Right ventricle myocardium superior (tissue), 1 donor: ENCODE data around the gene RRAGC. TPM values are rescaled to one million over a fixed set of nuclear protein-coding genes. Genes with fewer than 3 reads are reported as not detected.
"Not testable (repeated sequence)": the region's sequence is repeated elsewhere in the genome, so short reads cannot be mapped to it uniquely, and the experiment has no call there.

Experiments
- ATAC-seq: fragments of 200-7000 bp; cut with Tn5 transposase; one replicate; pipeline ENCODE4 v1.9.1; 2020; ENCODE audit warnings: mild to moderate bottlenecking; ENCODE audit not compliant: poor library complexity
- DNase-seq: peaks from one replicate; pipeline ENCODE4 v3.0.0-alpha.2; 2020
- intact Hi-C: fragments of 100-400 bp; cut with DNase I; formaldehyde crosslinking; loops from one replicate; pipeline ENCODE4 v1.11.2; 2022
- total RNA-seq: library from RNA; stranded (reverse); fragmentation: NEBNext Ultra II Directional; extraction: Animal tissue kit (Norgen Biotek cat#: 25700); gene quantifications from one replicate; pipeline ENCODE4 v1.2.1, GENCODE V29; 2021
- donor health status: DM: no; HTN: yes; CAD: no; lungs with severe emphysema.

Gene RRAGC
- total RNA-seq, 1 donor from 2014 or later, result 22.0 TPM

- ATAC-seq (no peak), DNase-seq (no peak)
- intact Hi-C loops, result loop anchor here (5.0 kb wide), 1 partner anchor 127 kb away; the partner anchor contains the start of gene AKIRIN1
These were observed 5.6 kb upstream of the RRAGC start for GRCh38 chr1:38865112-38865715.

- DNase-seq (no peak), ATAC-seq (no peak)
- intact Hi-C loops, result no loop called here
These were observed 853 bp upstream of the RRAGC start for GRCh38 chr1:38860454-38860795.

- intact Hi-C loops, result no loop called here
- DNase-seq (peak; percentile 79), ATAC-seq (peak; percentile 42)
These were observed 575 bp downstream of the RRAGC start for GRCh38 chr1:38858833-38859560.

- ATAC-seq (no peak), DNase-seq (no peak)
- intact Hi-C loops, result no loop called here
These were observed 6.8 kb downstream of the RRAGC start for GRCh38 chr1:38852780-38853179.

- intact Hi-C loops, result no loop called here
- ATAC-seq (no peak), DNase-seq (no peak)
These were observed 11.5 kb downstream of the RRAGC start for GRCh38 chr1:38848071-38848470.

GRCh38 chr1:38846210-38846609, 13.4 kb downstream of the RRAGC start:
- DNase-seq (no peak), ATAC-seq (no peak)
- intact Hi-C loops, result no loop called here

- ATAC-seq, DNase-seq, intact Hi-C loops: not testable (repeated sequence)
These were observed 14.5 kb downstream of the RRAGC start for GRCh38 chr1:38845088-38845487.

GRCh38 chr1:38840281-38840680, 19.3 kb downstream of the RRAGC start:
- no peak for DNase-seq
- intact Hi-C loops, result no loop called here
- ATAC-seq, result no peak

GRCh38 chr1:38839363-38839762, 20.2 kb downstream of the RRAGC start:
- DNase-seq, result peak; percentile 77
- intact Hi-C loops, result loop anchor here (5.0 kb wide), 1 partner anchor 812 kb away; no protein-coding TSS in a partner anchor
- ATAC-seq, result peak; percentile 77

- intact Hi-C loops, result loop anchor here (5.0 kb wide), 1 partner anchor 809 kb away; no protein-coding TSS in a partner anchor
- not testable (repeated sequence) for DNase-seq, ATAC-seq
These were observed 23.3 kb downstream of the RRAGC start for GRCh38 chr1:38836316-38836715.

- DNase-seq (no peak), ATAC-seq (peak; percentile 86)
- intact Hi-C loops, result loop anchor here (5.0 kb wide), 1 partner anchor 808 kb away; no protein-coding TSS in a partner anchor
These were observed 24.4 kb downstream of the RRAGC start for GRCh38 chr1:38834937-38835827.

- DNase-seq, result no peak
- intact Hi-C loops, result no loop called here
- no peak for ATAC-seq
These were observed 25.3 kb downstream of the RRAGC start for GRCh38 chr1:38834221-38834782.

GRCh38 chr1:38833146-38833545, 26.4 kb downstream of the RRAGC start:
- DNase-seq, result no peak

GRCh38 chr1:38832370-38832734, 27.2 kb downstream of the RRAGC start:
- intact Hi-C loops, result no loop called here
- no peak for DNase-seq
- ATAC-seq, result no peak

More at GRCh38 chr1:38833146-38833545, 26.4 kb downstream of the RRAGC start:
- intact Hi-C loops, result no loop called here
- no peak for ATAC-seq

- no peak for ATAC-seq
- no peak for DNase-seq
- intact Hi-C loops, result no loop called here
These were observed 27.7 kb downstream of the RRAGC start for GRCh38 chr1:38831731-38832369.

GRCh38 chr1:38829368-38829767, 30.2 kb downstream of the RRAGC start:
- ATAC-seq (no peak), DNase-seq (no peak)
- intact Hi-C loops, result no loop called here

- DNase-seq (no peak), ATAC-seq (no peak)
- intact Hi-C loops, result no loop called here
These were observed 32.3 kb downstream of the RRAGC start for GRCh38 chr1:38827318-38827717.

- ATAC-seq, result no peak
- intact Hi-C loops, result no loop called here
These were observed 32.7 kb downstream of the RRAGC start for GRCh38 chr1:38826886-38827285.

GRCh38 chr1:38826262-38826661, 33.3 kb downstream of the RRAGC start:
- ATAC-seq (no peak), DNase-seq (no peak)
- intact Hi-C loops, result no loop called here

More at GRCh38 chr1:38826886-38827285, 32.7 kb downstream of the RRAGC start:
- no peak for DNase-seq
